Renal pelvis (tissue), 4 donors: Measurements from ENCODE around the gene LTBP1. TPM values are rescaled to one million over a fixed set of nuclear protein-coding genes. Genes with fewer than 3 reads are reported as not detected.
"Not testable (repeated sequence)": the region's sequence is repeated elsewhere in the genome, so short reads cannot be mapped to it uniquely, and the experiment has no call there.

ENCODE experiments used
- DNase-seq: peaks from one replicate; pipeline ENCODE4 v3.0.0-alpha.2; 2013
- polyA plus RNA-seq, 3 donors: library from polyadenylated mRNA; unstranded; fragments of 120-200 nt; gene quantifications; one replicate each; pipeline ENCODE4 v1.2.1, GENCODE V29; 2013; ENCODE audit not compliant: insufficient read length in 3 of 3

LTBP1 gene
- polyA plus RNA-seq, 3 donors, result 69.0 to 86.2 (median 74.6) TPM

DNA sequence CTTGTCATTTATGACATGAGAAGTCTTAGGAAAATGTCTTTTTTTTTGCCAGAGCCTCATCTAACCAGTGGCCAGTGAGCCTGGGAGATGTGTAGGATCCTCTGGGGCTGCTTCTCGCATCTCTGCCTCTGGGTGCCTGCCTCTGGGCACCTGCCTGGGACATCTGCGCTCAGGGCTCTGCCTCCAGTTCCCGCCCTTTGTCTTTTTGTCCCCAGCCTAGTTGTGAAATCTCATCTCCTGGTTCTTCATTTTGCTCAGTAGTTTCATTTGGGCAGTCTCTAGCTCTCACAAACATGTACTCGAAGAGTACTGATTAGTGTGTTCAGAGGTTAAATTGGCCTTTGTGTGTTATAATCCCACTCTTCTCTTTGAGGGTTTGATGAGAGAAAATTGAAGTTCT is 92.0 kb downstream of the LTBP1 start:
- no peak for DNase-seq

GRCh38 chr2:33040541-33040940 is 93.8 kb downstream of the LTBP1 start:
- DNase-seq, result no peak

DNA sequence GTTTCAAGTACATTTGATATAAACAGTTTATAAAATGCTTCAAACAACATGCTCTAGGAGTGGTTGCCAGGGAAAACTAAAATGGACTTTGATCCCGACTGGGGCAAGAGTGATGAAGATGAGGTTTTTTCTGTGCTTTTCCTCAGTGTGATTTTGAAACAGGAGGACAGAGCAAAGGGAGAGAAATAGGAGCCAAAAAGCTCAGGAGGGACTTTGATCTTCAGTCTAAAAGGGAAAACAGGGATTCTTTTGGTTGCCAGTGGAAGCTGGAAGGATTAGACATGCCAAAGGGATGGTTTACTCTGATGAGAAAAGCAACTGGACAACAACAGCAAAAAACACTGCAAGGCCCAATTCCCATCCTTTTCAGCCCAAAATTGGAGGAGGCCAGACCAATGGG is 95.5 kb downstream of the LTBP1 start:
- DNase-seq, result no peak

DNA sequence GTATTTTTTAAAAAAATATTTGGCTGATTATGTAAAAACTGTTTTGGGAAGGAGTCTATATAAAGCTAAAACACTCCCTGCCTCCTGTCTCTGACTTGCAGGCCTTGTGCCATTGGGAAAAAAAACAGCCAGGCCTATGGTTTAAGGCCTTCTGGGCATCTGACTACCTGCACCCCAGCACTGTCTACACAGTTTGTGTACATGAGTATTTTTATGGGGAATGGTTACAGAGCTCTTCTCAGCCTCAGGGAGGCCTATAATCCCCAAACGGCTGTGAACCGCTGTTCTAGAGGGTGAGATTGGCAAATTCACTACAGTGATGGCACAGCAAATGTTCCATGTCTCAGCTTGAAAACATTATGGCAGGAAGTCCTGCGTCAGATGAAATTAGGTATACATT is 96.1 kb downstream of the LTBP1 start:
- no peak for DNase-seq

DNA sequence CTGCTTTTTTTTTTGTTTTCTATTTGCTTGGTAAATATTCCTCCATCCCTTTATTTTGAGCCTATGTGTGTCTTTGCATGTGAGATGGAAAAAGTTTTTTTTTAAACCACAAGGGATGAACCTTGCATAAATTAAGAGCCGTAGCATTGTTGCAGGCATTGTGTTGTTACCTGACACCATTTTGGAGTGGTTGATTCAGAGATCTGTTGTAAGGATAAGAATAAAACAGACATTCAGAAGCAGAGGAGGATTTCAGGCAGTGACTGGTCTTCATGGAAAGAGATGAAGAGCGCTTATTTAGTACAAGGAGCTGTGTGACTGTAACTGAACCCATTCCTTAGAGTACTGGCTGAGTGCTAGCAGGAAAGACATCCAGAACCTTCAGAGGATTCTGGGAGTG is 101.2 kb downstream of the LTBP1 start:
- DNase-seq, result no peak

DNA sequence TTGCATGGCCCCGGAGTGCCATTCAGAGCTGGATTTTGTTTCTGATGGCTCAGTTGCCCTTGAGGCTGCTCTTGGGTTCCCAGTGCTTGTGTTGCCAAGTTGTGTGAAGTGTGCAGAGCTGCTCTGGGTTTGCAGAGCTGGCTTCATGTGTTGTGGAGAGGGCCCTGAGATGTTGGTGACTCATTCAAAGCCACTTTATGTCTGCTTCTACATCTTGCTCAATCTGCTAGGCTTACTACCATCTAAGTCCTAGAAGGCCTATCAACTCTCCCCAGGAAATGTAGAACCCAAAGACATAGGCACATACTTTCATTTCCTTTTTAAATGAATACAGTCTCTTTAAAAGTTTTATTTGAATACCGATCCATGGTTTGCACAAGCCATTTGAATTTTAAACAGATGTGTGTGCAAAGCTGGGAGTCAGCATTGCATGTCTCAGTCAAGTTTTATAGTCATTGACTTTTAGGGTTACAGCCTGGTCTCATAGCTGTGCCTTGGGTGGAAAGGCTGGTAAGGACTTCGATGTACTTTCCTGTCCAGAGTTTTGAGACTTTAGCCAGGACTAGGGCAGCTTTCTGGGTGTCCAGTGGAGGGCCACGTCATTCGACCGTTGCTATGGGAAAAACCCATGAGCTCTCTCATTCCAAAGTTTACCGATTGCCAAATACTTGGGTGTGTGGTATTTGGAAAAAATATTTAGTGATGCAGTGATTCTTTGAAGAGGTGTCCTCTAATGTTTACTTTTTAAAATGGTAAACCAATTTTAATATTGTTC is 105.0 kb downstream of the LTBP1 start:
- no peak for DNase-seq

GRCh38 chr2:33052361-33052735 is 105.6 kb downstream of the LTBP1 start:
- DNase-seq, result no peak

- not testable (repeated sequence) for DNase-seq
Observed at GRCh38 chr2:33052795-33053194, 106.0 kb downstream of the LTBP1 start.

DNA sequence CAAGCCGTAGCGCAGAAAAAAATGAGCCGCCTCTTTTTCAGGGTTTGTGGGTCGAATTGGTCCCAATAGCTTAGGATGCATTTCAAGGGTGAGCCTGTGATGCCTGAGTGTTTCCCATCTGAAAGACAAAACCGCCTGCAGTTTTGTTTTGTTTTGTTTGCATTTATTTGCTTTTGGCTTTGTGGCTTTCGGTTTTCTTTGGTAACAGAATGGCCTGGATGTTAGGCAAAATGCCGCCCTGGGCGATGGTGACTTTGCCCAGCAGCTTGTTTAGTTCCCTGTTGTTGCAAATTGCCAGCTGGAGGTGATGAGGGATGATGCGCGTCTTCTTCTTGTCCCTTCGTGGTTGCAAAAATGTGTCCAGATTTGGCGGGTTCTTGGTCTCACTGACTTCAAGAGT is 109.4 kb downstream of the LTBP1 start:
- no peak for DNase-seq

- not testable (repeated sequence) for DNase-seq
Observed at GRCh38 chr2:33057307-33058028, 110.7 kb downstream of the LTBP1 start.

DNA sequence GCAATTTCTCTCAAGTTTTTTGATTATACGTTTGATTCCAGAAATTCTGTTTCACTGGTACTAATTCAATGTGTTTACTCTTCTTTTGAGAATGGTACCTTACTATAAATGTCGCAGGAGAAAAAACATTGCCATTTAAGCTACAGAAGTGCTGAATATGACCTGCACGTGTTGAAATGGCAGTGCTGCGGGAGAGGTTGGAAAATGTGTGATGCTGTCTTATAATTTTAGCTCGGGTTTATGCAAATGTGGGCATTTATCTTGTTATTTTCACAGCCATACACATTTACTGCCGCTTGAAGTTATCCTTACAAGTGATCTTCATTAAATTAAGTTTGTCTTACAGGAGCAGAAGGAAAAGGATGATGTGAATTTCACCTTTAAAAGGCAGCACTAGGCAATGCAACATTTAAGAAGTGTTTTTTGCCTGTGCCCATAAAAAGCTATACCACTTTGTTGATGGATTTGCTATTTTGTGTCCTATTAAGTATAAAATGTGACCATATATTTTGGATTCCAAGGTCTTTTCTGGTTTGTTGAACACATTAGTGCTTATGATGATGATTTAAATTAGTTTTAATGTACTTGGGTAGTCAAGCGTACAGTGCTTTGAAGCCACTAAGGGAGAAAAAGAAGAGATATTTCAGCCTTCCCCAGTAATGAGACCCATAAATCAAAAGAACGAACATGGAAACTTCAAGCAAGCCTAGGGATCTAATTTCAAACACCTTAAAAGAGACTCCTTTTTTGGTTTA is 112.1 kb downstream of the LTBP1 start:
- peak; percentile 85 for DNase-seq

GRCh38 chr2:33059471-33060156 is 112.9 kb downstream of the LTBP1 start:
- no peak for DNase-seq

GRCh38 chr2:33060405-33060804 is 113.7 kb downstream of the LTBP1 start:
- no peak for DNase-seq

GRCh38 chr2:33062665-33063250 is 116.0 kb downstream of the LTBP1 start:
- no peak for DNase-seq

DNA sequence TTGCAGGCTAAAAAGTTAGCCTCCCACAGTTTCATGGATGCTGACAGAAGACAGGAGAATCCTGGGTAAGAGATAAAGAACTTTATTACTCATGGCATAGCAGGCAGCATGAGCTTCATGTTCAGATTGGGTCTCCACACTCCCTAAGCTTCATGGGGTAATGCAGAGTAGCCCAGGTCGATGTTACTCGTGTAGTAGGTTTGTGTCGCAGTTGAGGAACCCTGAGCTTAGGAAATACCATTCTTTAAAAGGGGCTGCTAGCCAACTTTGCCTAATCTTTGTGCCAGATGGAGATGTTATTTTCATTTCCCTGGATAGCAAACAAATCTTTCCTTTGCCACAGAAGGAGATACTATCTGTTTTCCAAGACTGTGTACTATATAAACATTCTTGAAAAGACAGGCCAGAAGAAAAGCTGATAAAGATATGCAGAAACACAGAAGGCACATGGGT is 117.6 kb downstream of the LTBP1 start:
- DNase-seq, result no peak

DNA sequence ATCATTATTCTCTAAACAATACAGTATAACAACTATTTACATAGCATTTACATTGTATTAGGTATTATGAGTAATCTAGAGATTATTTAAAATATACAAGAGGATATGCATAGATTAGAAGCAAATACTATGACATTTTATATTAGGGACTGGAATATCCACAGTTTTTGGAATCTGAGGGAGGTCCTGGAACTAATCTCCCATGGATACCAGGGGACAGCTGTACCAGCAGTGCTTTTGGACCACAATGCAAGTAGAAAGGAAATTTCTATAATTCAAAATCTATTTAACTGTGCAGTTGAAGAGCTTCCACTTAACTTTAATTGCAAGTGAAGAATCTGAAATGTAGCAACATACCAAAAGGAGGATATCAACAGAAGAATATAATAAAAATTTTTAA is 120.8 kb downstream of the LTBP1 start:
- no peak for DNase-seq

DNA sequence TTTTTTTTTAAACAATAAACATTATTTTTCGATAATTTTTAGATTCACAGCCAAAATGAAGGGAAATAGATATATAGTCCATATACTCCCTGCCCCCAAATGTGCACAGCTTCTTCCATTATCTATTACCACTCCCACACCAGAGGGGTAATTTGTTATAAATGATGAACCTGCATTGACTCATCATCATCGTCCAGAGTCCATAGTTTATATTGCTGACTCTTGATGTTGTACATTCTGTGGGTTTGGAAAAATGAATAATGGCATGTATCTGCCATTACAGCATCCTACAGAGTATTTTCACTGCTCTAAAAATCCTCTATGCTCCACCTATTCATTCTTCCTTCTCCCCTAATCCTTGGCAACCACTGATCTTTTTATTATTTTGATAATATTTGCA is 121.5 kb downstream of the LTBP1 start:
- no peak for DNase-seq

DNA sequence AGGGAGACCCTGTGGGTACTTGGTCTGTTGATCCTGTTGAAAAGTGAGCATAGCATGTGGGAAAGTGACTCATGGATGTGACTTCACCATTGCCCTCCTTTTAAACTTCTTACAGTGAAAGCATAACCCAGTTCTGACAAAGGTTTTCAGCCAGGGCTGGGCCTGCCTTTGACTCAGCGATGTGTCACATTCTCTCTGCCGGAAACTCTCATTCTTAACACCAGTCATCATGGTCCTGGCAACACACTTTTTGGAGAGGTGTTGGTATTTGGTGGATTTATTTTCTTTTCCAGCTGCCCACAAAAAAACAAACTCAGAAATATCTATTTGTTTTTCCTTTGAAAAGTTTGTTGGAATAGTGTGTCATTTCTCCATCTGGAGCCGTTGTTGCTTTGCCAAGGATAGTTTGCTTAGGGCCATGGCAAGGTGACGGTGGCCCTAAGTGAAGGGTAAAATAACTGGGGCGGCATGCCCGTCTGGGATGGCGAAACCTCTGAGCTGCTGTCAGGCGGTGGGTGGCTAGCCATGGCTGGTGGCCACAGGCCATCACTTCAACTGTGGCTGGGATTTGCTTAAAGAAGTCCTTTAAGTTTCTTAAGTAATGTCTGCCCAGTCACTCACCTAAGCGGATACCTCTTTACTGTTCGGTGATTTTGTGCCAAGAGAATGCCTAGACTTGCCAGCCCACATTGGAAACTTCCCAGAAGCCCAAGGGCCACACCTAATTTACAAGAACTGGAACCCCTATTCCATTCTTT is 123.3 kb downstream of the LTBP1 start:
- DNase-seq, result no peak

DNA sequence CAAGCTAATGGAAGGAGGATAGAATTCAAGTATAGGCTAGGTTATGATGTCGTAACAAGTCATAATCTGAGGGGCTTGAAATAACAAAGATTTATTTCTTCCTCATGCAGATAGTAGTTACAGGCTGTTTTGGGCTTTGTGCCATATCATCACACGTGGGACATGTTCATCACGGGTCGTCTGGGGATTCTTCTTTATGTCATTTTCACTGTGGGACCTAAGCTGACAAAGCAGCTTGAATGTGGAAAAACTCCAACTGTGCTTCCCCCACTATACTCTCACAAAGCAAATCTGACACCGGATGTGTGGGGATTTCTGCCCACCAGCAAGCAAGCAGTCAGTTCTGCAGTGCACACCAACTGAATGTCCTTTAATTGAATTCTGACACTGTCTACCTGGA is 124.8 kb downstream of the LTBP1 start:
- DNase-seq, result no peak

GRCh38 chr2:33072614-33073013 is 125.9 kb downstream of the LTBP1 start:
- no peak for DNase-seq

DNA sequence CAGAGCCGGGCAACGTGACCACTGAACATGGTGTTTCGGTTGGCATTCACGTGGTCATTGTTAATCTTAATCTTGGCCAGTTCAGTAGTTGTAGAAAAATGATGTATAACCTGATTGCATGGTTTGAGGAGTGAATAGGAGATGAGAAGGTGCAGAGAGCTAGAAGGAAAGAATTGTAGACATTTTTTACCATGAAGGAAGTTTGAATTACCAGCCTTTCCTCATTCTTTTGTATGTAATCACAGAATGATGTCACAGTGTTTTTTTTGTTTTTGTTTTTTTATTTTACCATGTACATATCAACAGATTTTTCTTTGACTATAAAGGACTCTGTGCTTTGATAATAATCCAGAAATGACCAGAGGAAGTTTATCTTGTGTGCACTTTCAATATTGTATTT is 126.3 kb downstream of the LTBP1 start:
- no peak for DNase-seq
